Stomach (tissue), 9 donors: ENCODE results near the gene CCDC178. TPM values are rescaled to one million over a fixed set of nuclear protein-coding genes. Genes with fewer than 3 reads are reported as not detected.
"Not testable (repeated sequence)": the region's sequence is repeated elsewhere in the genome, so short reads cannot be mapped to it uniquely, and the experiment has no call there.

Experiments used
- DNase-seq, 2 donors: peaks; one replicate each; pipeline versions ENCODE4 v3.0.0 to v3.0.0-alpha.2; 2013 to 2019
- H3K27ac ChIP-seq, 5 donors: fragments of 200-600 bp in 4 of 5; sonication (generic) in 4 of 5; one replicate each; pipeline ENCODE4 v1.5.1; 2013 to 2019; ENCODE audit warnings: mild to moderate bottlenecking in 1 of 5, moderate library complexity in 1 of 5
- H3K27me3 ChIP-seq, 3 donors: fragments of 200-600 bp; sonication (generic); one replicate each; pipeline ENCODE4 v1.5.1; 2017 to 2019; ENCODE audit warnings: mixed run types in 1 of 3
- H3K36me3 ChIP-seq, 4 donors: fragments of 200-600 bp; sonication (generic); 1 replicate in 3 of 4; 2 replicates in 1 of 4; pipeline ENCODE4 v1.5.1; 2016 to 2019
- H3K4me1 ChIP-seq, 4 donors: fragments of 200-600 bp; sonication (generic); one replicate each; pipeline ENCODE4 v1.5.1; 2016 to 2019
- H3K4me3 ChIP-seq, 4 donors: fragments of 200-600 bp; sonication (generic) in 3 of 4; one replicate each; pipeline ENCODE4 v1.5.1; 2016 to 2019; ENCODE audit warnings: mild to moderate bottlenecking in 1 of 4
- H3K9me3 ChIP-seq, 4 donors: fragments of 200-600 bp; sonication (generic); one replicate each; pipeline ENCODE4 v1.5.1; 2016 to 2019
- CTCF ChIP-seq, 7 experiments: fragments of 450-650 bp in 4 of 7; fragments of 200-600 bp in 3 of 7; sonication (generic) in 3 of 7; IDR thresholded peaks; one replicate each; pipeline ENCODE4 v1.5.1; 2016 to 2019; ENCODE audit warnings: antibody characterized with exemption in 7 of 7, control low read depth in 2 of 7, mild to moderate bottlenecking in 1 of 7
- EP300 ChIP-seq: sonication (generic); formaldehyde crosslinking; IDR thresholded peaks from one replicate; pipeline ENCODE4 v1.6.1; 2017; ENCODE audit warnings: antibody characterized with exemption
- POLR2A ChIP-seq, 4 donors: fragments of 450-650 bp; IDR thresholded peaks; one replicate each; pipeline ENCODE4 v1.6.1; 2016; ENCODE audit warnings: antibody characterized with exemption in 4 of 4, control low read depth in 2 of 4, mild to moderate bottlenecking in 1 of 4, moderate library complexity in 1 of 4
- POLR2AphosphoS5 ChIP-seq, 3 donors: sonication (generic); formaldehyde crosslinking; IDR thresholded peaks; one replicate each; pipeline ENCODE4 v1.6.1; 2016; ENCODE audit warnings: antibody characterized with exemption in 3 of 3
- WGBS, 5 donors: extraction: QIAGEN DNeasy Blood & Tissue Kit in 3 of 5; methylation state at CpG; one replicate each; pipeline versions ENCODE4 v1.1.5 to v1.1.7; 2013 to 2018; 5-methylcytosine and 5-hydroxymethylcytosine counted together
- intact Hi-C: fragments of 100-400 bp; cut with DNase I; formaldehyde crosslinking; loops from one replicate; pipeline ENCODE4 v1.15.1; 2023; ENCODE audit warnings: low total_unique reads
- polyA plus RNA-seq, 3 donors: library from polyadenylated mRNA; stranded (reverse); fragments of 200-250 nt; gene quantifications; one replicate each; pipeline ENCODE4 v1.2.3, GENCODE V29; 2013
- total RNA-seq, 5 donors: library from RNA; depleted of rRNA; stranded (reverse); fragments of >200 nt; gene quantifications; one replicate each; pipeline versions ENCODE4 v1.1.0 to v1.2.3, GENCODE V29; 2014 to 2016
- donor health status: healthy with polysubstance abuse.
- donor health status: Bipolar disorder and iron deficiency.
- donor health status: healthy.

CCDC178 gene
- total and polyA plus RNA-seq, 8 donors, result 0.38 to 24.5 (median 1.8) TPM; not detected in 4

DNA sequence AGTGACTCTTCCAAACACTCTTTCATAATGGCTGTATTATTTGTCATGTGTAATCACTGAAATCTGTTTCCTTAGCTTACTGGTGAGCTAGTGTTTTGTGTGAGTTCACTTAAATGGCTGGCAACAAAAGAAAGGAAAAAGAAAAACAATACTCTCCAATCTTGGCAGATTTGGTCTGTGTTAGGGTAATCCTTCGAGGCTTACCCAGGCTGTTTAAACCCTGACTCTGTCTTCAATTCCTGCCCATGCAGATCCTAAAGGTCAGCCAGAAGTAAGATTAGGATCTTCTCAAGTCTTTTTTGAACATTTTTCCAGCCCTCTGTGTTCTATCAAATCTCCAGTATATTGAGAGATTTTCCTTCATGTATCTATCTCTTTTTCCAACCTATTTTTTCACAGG lies 85.3 kb downstream of the CCDC178 start:
- no peak overlapping the region for H3K27ac ChIP-seq
- H3K9me3 ChIP-seq, result peaks cover 0 to 9% (median 0%) of the 10 kb centered on the region in 4 donors
- H3K36me3 ChIP-seq, result no peaks in the 10 kb centered on the region
- H3K4me3 ChIP-seq, result no peak overlapping the region
- TF ChIP-seq CTCF (IDR thresholded peaks at IDR 0.05), result no peak
- no peak for TF ChIP-seq POLR2A (IDR thresholded peaks at IDR 0.05)
- no peak for TF ChIP-seq POLR2AphosphoS5 (IDR thresholded peaks at IDR 0.05)
- no peak for TF ChIP-seq EP300
- intact Hi-C loops, result no loop called here
- H3K4me1 ChIP-seq, result no peaks in the 10 kb centered on the region
- H3K27me3 ChIP-seq, result no peaks in the 10 kb centered on the region
- DNase-seq, result no peak
- WGBS, 5 donors, result 27 to 57% (median 38%) methylated on average over 1 of the region's 1 CpG

- peaks cover 0 to 4% (median 0%) of the 10 kb centered on the region in 4 donors for H3K9me3 ChIP-seq
- WGBS, 5 donors, result 82 to 90% (median 88%) methylated on average over 2 of the region's 2 CpGs
- no peak for TF ChIP-seq POLR2A (IDR thresholded peaks at IDR 0.05)
- no peak for TF ChIP-seq POLR2AphosphoS5 (IDR thresholded peaks at IDR 0.05)
- TF ChIP-seq EP300, result no peak
- no peak for TF ChIP-seq CTCF (IDR thresholded peaks at IDR 0.05)
- DNase-seq, result no peak
- no peaks in the 10 kb centered on the region for H3K4me1 ChIP-seq
- H3K27ac ChIP-seq, result no peak overlapping the region
- H3K4me3 ChIP-seq, result no peak overlapping the region
- no peaks in the 10 kb centered on the region for H3K36me3 ChIP-seq
- intact Hi-C loops, result no loop called here
- H3K27me3 ChIP-seq, result no peaks in the 10 kb centered on the region
Observed at GRCh38 chr18:33350256-33350655, 90.3 kb downstream of the CCDC178 start.

DNA sequence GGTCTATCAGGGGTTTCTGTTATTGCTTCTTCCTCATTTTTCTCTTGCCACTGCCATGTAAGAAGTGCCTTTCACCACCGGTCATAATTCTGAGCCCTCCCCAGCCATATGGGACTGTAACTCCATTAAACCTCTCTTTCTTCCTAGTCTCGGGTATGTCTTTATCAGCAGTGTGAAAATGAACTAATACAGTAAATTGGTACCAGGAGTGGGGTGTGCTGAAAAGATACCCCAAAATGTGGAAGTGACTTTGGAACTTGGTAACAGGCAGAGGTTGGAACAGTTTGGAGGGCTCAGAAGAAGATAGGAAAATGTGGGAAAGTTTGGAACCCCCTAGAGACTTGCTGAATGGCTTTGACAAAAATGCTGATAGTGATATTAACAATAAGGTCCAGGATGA lies 100.8 kb downstream of the CCDC178 start:
- H3K36me3 ChIP-seq, DNase-seq, H3K4me3 ChIP-seq, H3K4me1 ChIP-seq, H3K27ac ChIP-seq, H3K27me3 ChIP-seq, intact Hi-C loops: not testable (repeated sequence)
- WGBS, 5 donors, result 83 to 89% (median 85%) methylated on average over 2 of the region's 2 CpGs
- H3K9me3 ChIP-seq, result peaks cover 0 to 26% (median 18%) of the 10 kb centered on the region in 4 donors

DNA sequence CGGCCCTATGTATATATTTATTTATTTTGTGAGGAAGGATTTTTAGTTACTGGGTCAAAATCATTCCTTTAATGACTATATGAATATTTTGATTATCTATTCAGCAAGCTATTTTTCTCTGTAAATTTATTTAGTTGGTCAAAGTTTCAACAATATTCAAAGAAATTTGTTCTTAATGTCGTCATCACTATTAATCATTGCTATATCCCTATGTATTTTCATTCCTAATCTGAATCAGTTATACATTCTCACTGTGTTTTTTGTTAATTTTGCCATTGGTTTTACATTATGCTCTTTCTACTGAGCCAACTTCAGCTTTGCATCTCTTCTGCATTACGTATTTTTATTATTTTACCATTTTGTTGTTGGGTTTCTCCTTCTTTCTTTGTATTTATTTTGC lies 105.7 kb downstream of the CCDC178 start:
- peaks cover 0 to 4% (median 4%) of the 10 kb centered on the region in 4 donors for H3K9me3 ChIP-seq
- WGBS, 5 donors, result 56 to 80% (median 62%) methylated on average over 3 of the region's 3 CpGs
- intact Hi-C loops, result no loop called here
- no peak overlapping the region for H3K27ac ChIP-seq
- no peaks in the 10 kb centered on the region for H3K4me1 ChIP-seq
- H3K27me3 ChIP-seq, result no peaks in the 10 kb centered on the region
- no peaks in the 10 kb centered on the region for H3K36me3 ChIP-seq
- TF ChIP-seq POLR2AphosphoS5 (IDR thresholded peaks at IDR 0.05) (no peak), CTCF (IDR thresholded peaks at IDR 0.05) (no peak), POLR2A (IDR thresholded peaks at IDR 0.05) (no peak), EP300 (no peak)
- no peak for DNase-seq
- no peak overlapping the region for H3K4me3 ChIP-seq

DNA sequence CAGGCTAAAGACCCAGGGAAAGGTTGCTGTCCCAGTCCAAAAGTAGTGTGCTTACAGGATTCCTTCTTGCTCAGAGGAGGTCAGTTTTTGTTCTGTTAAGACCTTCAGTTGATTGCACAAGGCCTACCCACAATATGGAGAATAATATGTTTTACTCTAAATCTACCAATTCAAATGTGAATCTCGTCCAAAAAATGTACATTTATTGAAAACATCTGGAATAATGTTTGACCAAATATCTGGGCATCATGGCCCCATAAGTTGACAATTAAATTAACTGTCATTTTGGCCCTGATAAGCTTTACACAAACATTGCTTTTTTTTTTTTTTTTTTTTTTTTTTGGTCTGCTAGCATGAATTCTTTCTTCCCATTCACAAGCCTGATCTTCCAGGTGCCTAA lies 109.8 kb downstream of the CCDC178 start:
- H3K36me3 ChIP-seq, result no peaks in the 10 kb centered on the region
- DNase-seq, result no peak
- WGBS, 5 donors, result 47 to 54% (median 50%) methylated on average over 1 of the region's 1 CpG
- TF ChIP-seq EP300, result no peak
- no peak for TF ChIP-seq POLR2AphosphoS5 (IDR thresholded peaks at IDR 0.05)
- no peak for TF ChIP-seq POLR2A (IDR thresholded peaks at IDR 0.05)
- no peak for TF ChIP-seq CTCF (IDR thresholded peaks at IDR 0.05)
- no peaks in the 10 kb centered on the region for H3K4me1 ChIP-seq
- H3K27ac ChIP-seq, result no peak overlapping the region
- H3K27me3 ChIP-seq, result no peaks in the 10 kb centered on the region
- H3K4me3 ChIP-seq, result no peak overlapping the region
- no peaks in the 10 kb centered on the region for H3K9me3 ChIP-seq
- intact Hi-C loops, result no loop called here
